GM10266 (cell line): Measurements from ENCODE around the gene RO60.

ENCODE experiments used
- DNase-seq: peaks from one replicate; pipeline ENCODE4 v3.0.0; 2012; ENCODE audit errors: extremely low spot score
- CTCF ChIP-seq: IDR thresholded peaks from 2 replicates; pipeline ENCODE4 v1.5.1; 2012; ENCODE audit warnings: mild to moderate bottlenecking, low read depth; ENCODE audit not compliant: control insufficient read depth, insufficient read depth; ENCODE audit errors: missing control alignments

RO60 gene

GRCh38 chr1:193105821-193106177 is 46.4 kb downstream of the RO60 start:
- no peak for TF ChIP-seq CTCF
- no peak for DNase-seq

- DNase-seq = no peak
- no peak for TF ChIP-seq CTCF
Measured at GRCh38 chr1:193108471-193108870, 49.1 kb downstream of the RO60 start.
